ENCODE data around the gene PPARGC1A.
A peak's percentile ranks its signal among the peaks of the same experiment; 100 is the strongest.

PPARGC1A gene

DNA sequence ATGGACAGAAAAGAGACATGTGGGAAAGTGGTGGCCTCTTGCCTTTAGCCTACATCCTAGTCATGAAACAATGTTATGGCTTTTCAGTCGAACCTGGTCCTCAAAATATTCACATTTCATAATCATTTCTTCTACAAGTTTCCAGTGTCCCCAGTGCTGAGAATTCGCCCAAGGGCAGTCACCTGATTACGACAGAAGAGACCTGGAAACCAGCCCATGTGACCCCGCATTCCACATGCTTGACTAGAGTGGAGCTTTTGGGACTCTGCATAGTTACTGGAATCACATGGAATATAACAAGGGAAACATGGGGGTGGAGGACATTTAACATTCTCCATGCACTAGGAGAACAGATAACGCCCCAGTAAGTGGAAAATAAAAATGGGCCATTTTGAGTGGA lies 100.1 kb downstream of the PPARGC1A start:
- Histone ChIP-seq H3K4me3 (ENCODE audit: low read length) (no peak overlapping the region), H2AFZ (ENCODE audit: low read depth, low read length) (no peak overlapping the region), H3K4me1 (ENCODE audit: insufficient read depth, low read length) (peaks cover 2% of the 10 kb centered on the region), H3K27me3 (ENCODE audit: insufficient read depth, low read length) (no peaks in the 10 kb centered on the region), H3K36me3 (ENCODE audit: insufficient read depth, low read length) (no peaks in the 10 kb centered on the region), H3K9me3 (ENCODE audit: low read length) (no peaks in the 10 kb centered on the region)

DNA sequence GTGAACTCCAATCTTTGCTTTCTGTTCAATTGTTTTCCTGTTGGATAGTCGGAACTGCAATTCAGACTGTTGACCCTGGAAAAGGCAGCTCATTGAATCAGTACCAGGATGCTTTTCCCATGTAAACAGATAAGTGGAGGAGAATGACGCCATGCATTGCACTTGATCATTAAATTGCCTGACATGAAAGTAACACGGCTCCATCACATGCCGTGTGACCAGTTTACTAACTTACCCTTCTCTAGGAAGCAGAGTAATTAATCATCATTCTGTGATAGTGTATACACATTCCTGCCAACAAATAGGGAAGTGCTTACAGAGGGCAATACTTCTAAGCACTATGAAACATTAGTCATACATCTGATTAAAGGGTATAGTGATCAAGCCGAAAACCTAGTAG lies 101.4 kb downstream of the PPARGC1A start:
- Histone ChIP-seq H3K27me3 (ENCODE audit: insufficient read depth, low read length) (no peaks in the 10 kb centered on the region), H3K9me3 (ENCODE audit: low read length) (no peaks in the 10 kb centered on the region), H3K4me3 (ENCODE audit: low read length) (no peak overlapping the region), H3K36me3 (ENCODE audit: insufficient read depth, low read length) (no peaks in the 10 kb centered on the region), H3K4me1 (ENCODE audit: insufficient read depth, low read length) (peaks cover 2% of the 10 kb centered on the region), H2AFZ (ENCODE audit: low read depth, low read length) (no peak overlapping the region)

DNA sequence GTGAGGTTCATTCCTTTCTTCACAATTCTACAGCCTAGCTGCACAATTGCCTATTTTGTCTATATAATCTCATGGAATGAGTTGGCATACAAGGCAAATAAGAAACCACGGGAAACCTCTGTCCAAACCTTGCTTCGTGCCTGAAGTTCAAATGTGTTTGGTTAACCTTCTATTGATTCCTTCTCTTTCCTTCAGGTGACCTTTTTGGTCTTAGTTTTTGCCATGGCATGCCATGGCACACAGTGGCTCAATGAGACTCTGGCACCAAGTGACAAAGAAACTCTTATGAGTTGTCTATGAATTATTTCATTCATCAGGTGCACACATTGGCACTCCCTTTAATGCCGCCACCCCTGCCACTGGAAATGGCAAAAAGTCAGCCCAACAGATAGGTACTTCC lies 101.8 kb downstream of the PPARGC1A start:
- Histone ChIP-seq H2AFZ (ENCODE audit: low read depth, low read length) (no peak overlapping the region), H3K4me3 (ENCODE audit: low read length) (no peak overlapping the region), H3K36me3 (ENCODE audit: insufficient read depth, low read length) (no peaks in the 10 kb centered on the region)

DNA sequence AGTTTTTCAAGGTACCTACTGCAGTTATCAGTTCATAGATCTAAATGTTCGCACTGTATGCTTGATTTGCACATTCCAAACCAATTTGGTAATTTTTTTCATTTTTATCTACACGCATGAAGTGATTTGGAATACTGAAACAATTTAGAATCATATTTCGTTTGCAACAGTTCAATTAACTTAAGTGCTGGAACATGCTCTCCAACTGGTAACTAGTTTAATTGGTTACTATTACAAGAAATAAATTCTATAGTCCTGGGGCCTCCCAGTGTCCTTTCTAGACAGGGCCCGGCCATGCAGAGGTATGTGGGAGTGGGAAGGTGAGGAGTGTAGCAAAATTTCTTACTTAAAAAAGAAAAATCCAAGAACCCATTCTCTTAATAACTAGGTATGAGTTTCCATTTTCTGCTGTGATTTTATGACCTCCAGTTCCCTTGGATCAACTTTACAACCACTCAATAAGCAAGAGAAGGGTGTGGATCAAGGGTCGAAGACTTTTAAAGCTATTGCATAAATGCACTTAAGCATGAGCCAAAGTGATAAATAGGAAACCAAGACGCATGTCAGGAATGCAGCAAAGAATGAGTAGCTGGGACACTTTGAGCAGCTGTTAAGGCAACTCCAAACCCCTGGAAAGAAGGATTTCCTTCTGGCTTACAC lies 106.9 kb downstream of the PPARGC1A start:
- Histone ChIP-seq H3K27me3 (ENCODE audit: insufficient read depth, low read length) (no peaks in the 10 kb centered on the region), H3K4me3 (ENCODE audit: low read length) (no peak overlapping the region), H3K36me3 (ENCODE audit: insufficient read depth, low read length) (no peaks in the 10 kb centered on the region), H2AFZ (ENCODE audit: low read depth, low read length) (no peak overlapping the region), H3K4me1 (ENCODE audit: insufficient read depth, low read length) (no peaks in the 10 kb centered on the region), H3K9me3 (ENCODE audit: low read length) (peaks cover under 1% of the 10 kb centered on the region)

More for the DNA sequence above, 101.8 kb downstream of the PPARGC1A start:
- H3K27me3 ChIP-seq (ENCODE audit: insufficient read depth, low read length): no peaks in the 10 kb centered on the region
- H3K9me3 ChIP-seq (ENCODE audit: low read length): no peaks in the 10 kb centered on the region
- H3K4me1 ChIP-seq (ENCODE audit: insufficient read depth, low read length): peaks cover 2% of the 10 kb centered on the region

DNA sequence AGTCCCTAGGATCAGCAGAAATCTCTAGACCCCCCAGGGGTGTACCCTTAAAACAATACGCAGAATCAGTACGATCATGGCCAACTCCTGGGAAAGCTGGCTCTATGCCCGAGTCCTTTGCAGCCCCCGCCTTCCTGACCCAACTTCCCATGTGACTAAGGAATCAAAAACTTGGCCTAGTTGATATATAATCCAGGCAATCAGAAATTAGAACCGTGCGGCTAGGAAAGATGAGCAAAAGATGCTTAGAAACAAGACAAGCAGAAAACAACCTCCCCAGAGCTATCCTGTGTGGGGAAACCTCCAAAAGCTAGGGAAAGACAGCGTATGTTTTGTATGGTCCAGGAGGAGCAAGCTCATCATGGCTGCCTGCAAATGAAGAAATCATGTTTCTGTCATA lies 110.0 kb downstream of the PPARGC1A start:
- H3K4me1 ChIP-seq (ENCODE audit: insufficient read depth, low read length): peaks cover 5% of the 10 kb centered on the region
- H3K27me3 ChIP-seq (ENCODE audit: insufficient read depth, low read length): no peaks in the 10 kb centered on the region
- H3K9me3 ChIP-seq (ENCODE audit: low read length): peaks cover 2% of the 10 kb centered on the region
- no peak overlapping the region for H2AFZ ChIP-seq (ENCODE audit: low read depth, low read length)
- no peaks in the 10 kb centered on the region for H3K36me3 ChIP-seq (ENCODE audit: insufficient read depth, low read length)
- H3K4me3 ChIP-seq (ENCODE audit: low read length): no peak overlapping the region

DNA sequence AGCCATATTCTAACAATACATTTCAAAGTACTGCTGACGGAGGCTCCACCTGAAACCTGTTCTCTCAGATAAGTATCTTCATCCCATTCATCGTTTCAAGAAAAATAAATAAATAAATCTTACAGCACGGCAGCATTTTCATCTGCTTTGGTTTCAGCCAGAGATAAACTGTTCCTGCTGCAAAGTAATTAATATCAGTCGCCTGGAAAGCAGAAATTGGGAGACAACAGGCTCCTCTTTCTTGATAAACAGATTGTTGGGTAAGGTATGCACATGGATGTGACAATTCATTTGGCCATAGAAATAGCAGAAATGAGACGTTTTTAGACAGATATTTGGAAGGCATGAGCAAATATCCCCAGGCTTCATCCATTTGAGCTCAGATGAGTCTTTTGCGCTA lies 110.4 kb downstream of the PPARGC1A start:
- H3K9me3 ChIP-seq (ENCODE audit: low read length): peaks cover 2% of the 10 kb centered on the region
- H2AFZ ChIP-seq (ENCODE audit: low read depth, low read length): no peak overlapping the region
- H3K27me3 ChIP-seq (ENCODE audit: insufficient read depth, low read length): no peaks in the 10 kb centered on the region
- H3K36me3 ChIP-seq (ENCODE audit: insufficient read depth, low read length): no peaks in the 10 kb centered on the region
- H3K4me3 ChIP-seq (ENCODE audit: low read length): no peak overlapping the region
- peaks cover 9% of the 10 kb centered on the region for H3K4me1 ChIP-seq (ENCODE audit: insufficient read depth, low read length)

DNA sequence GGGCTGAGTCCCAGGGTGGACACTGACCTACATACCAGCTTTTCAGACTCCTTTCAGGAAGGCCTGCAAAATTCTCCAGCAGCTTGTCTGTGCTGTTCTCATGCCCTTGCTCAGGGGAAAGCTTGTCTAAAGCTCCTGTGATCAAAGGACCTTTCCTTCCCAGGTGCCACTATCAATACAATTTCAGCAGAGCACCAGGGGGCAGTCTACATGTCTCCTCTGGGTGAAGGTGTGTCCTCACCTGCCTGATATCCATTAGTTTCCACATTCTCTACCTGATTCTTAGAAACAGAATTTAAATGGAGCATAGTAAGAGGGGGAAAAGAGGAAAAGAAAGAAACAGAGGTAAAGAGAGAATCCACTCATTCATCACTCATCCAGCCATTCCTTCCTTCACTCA lies 114.2 kb downstream of the PPARGC1A start:
- Histone ChIP-seq H3K36me3 (ENCODE audit: insufficient read depth, low read length) (no peaks in the 10 kb centered on the region), H3K9me3 (ENCODE audit: low read length) (peaks cover 2% of the 10 kb centered on the region), H3K4me3 (ENCODE audit: low read length) (no peak overlapping the region), H3K27me3 (ENCODE audit: insufficient read depth, low read length) (no peaks in the 10 kb centered on the region), H3K4me1 (ENCODE audit: insufficient read depth, low read length) (peaks cover 9% of the 10 kb centered on the region), H2AFZ (ENCODE audit: low read depth, low read length) (no peak overlapping the region)

DNA sequence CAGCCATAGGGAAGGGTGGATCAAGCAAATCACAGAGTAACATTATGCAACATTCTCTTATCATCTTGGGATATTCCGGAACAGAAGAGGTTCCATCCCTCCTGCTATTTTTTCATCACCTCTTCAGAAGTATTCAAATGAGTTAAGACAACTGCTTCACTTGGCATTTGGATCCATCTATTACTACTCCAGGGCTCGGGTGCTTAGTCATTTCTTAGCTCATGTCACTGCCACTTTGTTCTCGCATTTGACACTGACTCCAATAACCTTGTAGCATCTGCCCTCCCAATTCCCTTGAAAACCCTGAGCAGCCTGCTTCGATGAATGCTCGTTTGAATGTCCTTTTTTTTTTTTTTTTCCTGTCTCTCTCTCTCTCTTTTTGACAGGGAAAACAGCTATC lies 114.9 kb downstream of the PPARGC1A start:
- Histone ChIP-seq H3K27me3 (ENCODE audit: insufficient read depth, low read length) (no peaks in the 10 kb centered on the region), H3K9me3 (ENCODE audit: low read length) (peaks cover 2% of the 10 kb centered on the region), H3K4me3 (ENCODE audit: low read length) (no peak overlapping the region), H3K36me3 (ENCODE audit: insufficient read depth, low read length) (no peaks in the 10 kb centered on the region), H2AFZ (ENCODE audit: low read depth, low read length) (peak overlapping the region; percentile 30), H3K4me1 (ENCODE audit: insufficient read depth, low read length) (peaks cover 9% of the 10 kb centered on the region)

DNA sequence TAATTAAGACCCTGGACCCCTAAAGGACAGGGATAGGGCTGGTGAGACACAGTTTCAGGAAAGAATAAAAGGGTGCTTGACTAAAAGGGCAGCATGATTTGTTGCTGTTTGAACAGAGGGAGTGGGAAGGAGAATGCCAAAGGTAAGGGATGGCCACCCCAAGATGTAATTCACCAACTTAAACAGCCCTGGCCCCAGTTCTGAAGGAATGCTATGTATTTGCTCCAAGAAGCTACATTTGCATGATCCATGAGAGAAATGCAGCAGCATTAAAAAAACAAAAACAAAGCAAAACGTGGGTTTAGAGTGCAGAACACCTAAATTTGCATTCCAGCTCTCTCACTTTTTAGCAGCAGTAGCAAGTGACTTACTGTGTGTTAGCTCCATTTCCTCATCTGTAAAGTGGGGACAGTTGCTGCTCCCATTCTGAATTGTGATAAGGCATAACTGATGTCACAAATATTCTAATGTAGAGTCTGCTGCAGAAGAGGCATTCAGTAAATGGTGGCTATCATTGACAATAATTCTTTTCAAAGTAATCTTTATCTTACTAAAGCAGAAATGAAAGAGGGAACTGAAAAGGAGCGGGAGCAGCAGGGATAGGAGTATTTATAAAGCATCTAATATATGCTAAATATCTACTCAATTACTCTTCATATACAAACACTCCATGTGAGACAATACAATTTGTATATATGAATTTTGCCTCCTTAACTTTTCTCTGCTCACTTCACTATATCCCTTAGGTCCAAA lies 115.8 kb downstream of the PPARGC1A start:
- Histone ChIP-seq H3K9me3 (ENCODE audit: low read length) (peaks cover 2% of the 10 kb centered on the region), H3K4me1 (ENCODE audit: insufficient read depth, low read length) (peaks cover 9% of the 10 kb centered on the region), H2AFZ (ENCODE audit: low read depth, low read length) (no peak overlapping the region), H3K4me3 (ENCODE audit: low read length) (no peak overlapping the region), H3K36me3 (ENCODE audit: insufficient read depth, low read length) (no peaks in the 10 kb centered on the region), H3K27me3 (ENCODE audit: insufficient read depth, low read length) (no peaks in the 10 kb centered on the region)

DNA sequence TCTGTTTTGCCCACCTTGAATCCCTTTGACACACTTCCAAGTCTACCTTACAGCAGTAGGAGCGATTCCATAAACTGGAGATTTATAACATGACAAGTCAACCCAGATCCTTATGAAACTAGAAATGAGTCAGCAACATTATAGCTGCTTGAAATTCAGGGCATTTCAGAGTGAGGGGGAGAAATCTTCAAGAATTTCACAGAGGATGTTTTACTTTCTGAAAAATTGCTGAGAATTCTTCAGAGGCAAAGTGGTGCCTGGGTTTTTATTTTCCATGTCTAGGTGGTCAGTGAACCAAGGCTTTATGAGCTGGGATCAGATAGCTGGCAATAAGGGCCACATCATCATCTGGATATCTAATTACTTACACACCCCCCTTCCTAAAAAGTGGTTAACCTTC lies 119.8 kb downstream of the PPARGC1A start:
- no peak overlapping the region for H2AFZ ChIP-seq (ENCODE audit: low read depth, low read length)
- H3K36me3 ChIP-seq (ENCODE audit: insufficient read depth, low read length): no peaks in the 10 kb centered on the region
- H3K4me3 ChIP-seq (ENCODE audit: low read length): no peak overlapping the region
- H3K27me3 ChIP-seq (ENCODE audit: insufficient read depth, low read length): no peaks in the 10 kb centered on the region
- no peaks in the 10 kb centered on the region for H3K9me3 ChIP-seq (ENCODE audit: low read length)
- H3K4me1 ChIP-seq (ENCODE audit: insufficient read depth, low read length): peaks cover 5% of the 10 kb centered on the region

DNA sequence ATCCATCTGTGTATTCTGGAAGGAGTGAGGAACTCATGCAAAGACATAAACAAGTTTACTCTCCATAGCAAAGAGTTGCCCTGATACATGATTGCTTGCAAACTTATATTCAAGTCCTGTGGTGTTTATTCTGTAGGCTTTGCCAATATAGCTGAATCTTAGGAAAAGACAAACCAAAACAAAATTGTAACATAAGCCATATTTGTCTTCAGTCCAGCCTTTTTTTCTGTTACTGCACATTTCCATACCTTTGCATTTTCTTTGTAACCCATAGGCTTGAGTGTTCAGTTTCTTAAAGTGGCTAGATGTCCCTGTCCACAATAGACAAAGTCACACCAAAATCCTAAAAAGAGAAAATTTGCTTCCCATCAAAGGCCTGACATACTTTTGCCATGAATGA lies 120.4 kb downstream of the PPARGC1A start:
- Histone ChIP-seq H3K27me3 (ENCODE audit: insufficient read depth, low read length) (no peaks in the 10 kb centered on the region), H3K4me1 (ENCODE audit: insufficient read depth, low read length) (no peaks in the 10 kb centered on the region), H3K9me3 (ENCODE audit: low read length) (no peaks in the 10 kb centered on the region), H3K36me3 (ENCODE audit: insufficient read depth, low read length) (no peaks in the 10 kb centered on the region), H2AFZ (ENCODE audit: low read depth, low read length) (no peak overlapping the region), H3K4me3 (ENCODE audit: low read length) (no peak overlapping the region)

DNA sequence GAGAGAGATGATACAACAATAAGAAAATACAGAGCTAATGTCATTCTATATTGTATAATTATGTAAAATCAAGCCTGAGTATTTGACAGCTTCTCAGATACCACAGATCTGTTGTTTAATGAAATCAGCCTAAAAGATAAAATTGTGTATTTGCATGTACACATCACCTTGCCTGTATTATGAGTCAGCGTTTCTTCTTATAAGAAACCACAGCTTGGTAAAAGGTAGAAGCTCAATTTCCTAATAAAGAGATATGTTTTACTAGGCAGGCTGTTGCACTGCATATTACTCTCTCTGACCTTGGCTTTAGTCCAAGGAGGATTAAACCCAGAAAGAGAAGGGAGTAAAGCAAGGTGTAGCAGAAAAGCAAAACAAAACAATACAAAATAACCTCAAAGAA lies 121.3 kb downstream of the PPARGC1A start:
- no peaks in the 10 kb centered on the region for H3K27me3 ChIP-seq (ENCODE audit: insufficient read depth, low read length)
- no peaks in the 10 kb centered on the region for H3K9me3 ChIP-seq (ENCODE audit: low read length)
- no peak overlapping the region for H2AFZ ChIP-seq (ENCODE audit: low read depth, low read length)
- no peaks in the 10 kb centered on the region for H3K4me1 ChIP-seq (ENCODE audit: insufficient read depth, low read length)
- H3K36me3 ChIP-seq (ENCODE audit: insufficient read depth, low read length): no peaks in the 10 kb centered on the region
- no peak overlapping the region for H3K4me3 ChIP-seq (ENCODE audit: low read length)

DNA sequence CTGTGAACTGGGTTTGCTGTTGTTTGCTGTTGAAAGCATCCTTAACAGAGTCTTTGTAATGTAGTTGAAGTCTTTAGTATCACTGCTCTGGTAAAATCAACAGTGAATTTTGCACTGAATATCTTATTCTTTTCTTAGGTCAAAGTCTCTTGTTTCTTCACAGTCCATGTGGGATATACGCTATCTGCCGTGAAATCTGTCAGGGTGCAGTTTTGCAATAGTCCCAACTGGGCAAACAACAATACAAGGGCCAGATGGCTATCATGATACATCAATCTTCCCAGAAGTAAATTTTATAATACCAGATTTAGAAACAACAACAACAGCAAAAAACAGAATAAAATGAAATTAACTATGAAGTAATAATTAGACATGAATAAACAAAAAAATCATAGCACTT lies 123.5 kb downstream of the PPARGC1A start:
- no peaks in the 10 kb centered on the region for H3K27me3 ChIP-seq (ENCODE audit: insufficient read depth, low read length)
- H3K4me3 ChIP-seq (ENCODE audit: low read length): no peak overlapping the region
- H3K36me3 ChIP-seq (ENCODE audit: insufficient read depth, low read length): no peaks in the 10 kb centered on the region
- no peaks in the 10 kb centered on the region for H3K4me1 ChIP-seq (ENCODE audit: insufficient read depth, low read length)
- no peaks in the 10 kb centered on the region for H3K9me3 ChIP-seq (ENCODE audit: low read length)
- no peak overlapping the region for H2AFZ ChIP-seq (ENCODE audit: low read depth, low read length)

DNA sequence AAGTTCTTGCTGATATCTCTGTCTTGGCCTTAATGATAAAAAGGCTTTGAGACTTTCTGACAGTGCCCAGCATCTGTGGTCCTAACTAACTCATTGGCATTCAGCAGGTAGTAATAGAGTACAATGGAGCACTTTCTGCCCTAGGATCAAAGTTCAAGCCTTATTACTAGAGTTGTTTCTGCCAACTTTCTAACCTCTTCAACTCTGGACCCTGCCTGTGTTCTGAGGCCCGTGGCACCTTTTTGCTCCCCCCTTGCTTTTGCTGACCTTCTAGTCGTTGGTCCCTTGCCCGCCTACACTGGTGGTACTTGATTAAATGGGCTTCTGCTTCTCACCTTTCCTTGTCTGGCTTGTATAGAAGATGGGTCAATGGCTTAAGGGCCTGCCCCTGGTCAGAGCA lies 126.3 kb downstream of the PPARGC1A start:
- H2AFZ ChIP-seq (ENCODE audit: low read depth, low read length): no peak overlapping the region
- no peak overlapping the region for H3K4me3 ChIP-seq (ENCODE audit: low read length)
- no peaks in the 10 kb centered on the region for H3K27me3 ChIP-seq (ENCODE audit: insufficient read depth, low read length)
- no peaks in the 10 kb centered on the region for H3K36me3 ChIP-seq (ENCODE audit: insufficient read depth, low read length)
- H3K4me1 ChIP-seq (ENCODE audit: insufficient read depth, low read length): peaks cover 14% of the 10 kb centered on the region
- H3K9me3 ChIP-seq (ENCODE audit: low read length): no peaks in the 10 kb centered on the region
